Activated CD4-positive, CD25-positive, alpha-beta regulatory T cell treated with anti-CD3 and anti-CD28 coated beads, Interleukin-2, amount 50 U/mL, for 72 hours (primary cell): ENCODE measurements around the gene CBFA2T3.

Source experiments
- DNase-seq: peaks from one replicate; pipeline ENCODE4 v3.0.0; 2021

CBFA2T3 gene

GRCh38 chr16:88974916-88975215 lies 2.1 kb downstream of the CBFA2T3 start:
- no peak for DNase-seq

GRCh38 chr16:88974080-88974915 lies 2.7 kb downstream of the CBFA2T3 start:
- DNase-seq, result no peak

- DNase-seq, result no peak
Observed at GRCh38 chr16:88973415-88974050, 3.5 kb downstream of the CBFA2T3 start.

GRCh38 chr16:88973007-88973410 lies 4.0 kb downstream of the CBFA2T3 start:
- no peak for DNase-seq

- no peak for DNase-seq
Observed at GRCh38 chr16:88972349-88972748, 4.7 kb downstream of the CBFA2T3 start.

- DNase-seq, result no peak
Observed at GRCh38 chr16:88971371-88972097, 5.5 kb downstream of the CBFA2T3 start.

- no peak for DNase-seq
Observed at GRCh38 chr16:88970539-88971065, 6.4 kb downstream of the CBFA2T3 start.

GRCh38 chr16:88970050-88970449 lies 7.0 kb downstream of the CBFA2T3 start:
- no peak for DNase-seq

GRCh38 chr16:88969361-88969831 lies 7.6 kb downstream of the CBFA2T3 start:
- DNase-seq, result no peak

GRCh38 chr16:88968589-88969280 lies 8.3 kb downstream of the CBFA2T3 start:
- no peak for DNase-seq

- DNase-seq, result no peak
Observed at GRCh38 chr16:88967830-88968588, 9.0 kb downstream of the CBFA2T3 start.

GRCh38 chr16:88966986-88967829 lies 9.8 kb downstream of the CBFA2T3 start:
- no peak for DNase-seq

- no peak for DNase-seq
Observed at GRCh38 chr16:88965826-88966480, 11.1 kb downstream of the CBFA2T3 start.

- no peak for DNase-seq
Observed at GRCh38 chr16:88965411-88965810, 11.6 kb downstream of the CBFA2T3 start.

GRCh38 chr16:88964636-88965035 lies 12.4 kb downstream of the CBFA2T3 start:
- no peak for DNase-seq

GRCh38 chr16:88963583-88963982 lies 13.4 kb downstream of the CBFA2T3 start:
- DNase-seq, result no peak

- no peak for DNase-seq
Observed at GRCh38 chr16:88962478-88963152, 14.4 kb downstream of the CBFA2T3 start.

- DNase-seq, result no peak
Observed at GRCh38 chr16:88961011-88961410, 16.0 kb downstream of the CBFA2T3 start.

- DNase-seq, result no peak
Observed at GRCh38 chr16:88960516-88960915, 16.5 kb downstream of the CBFA2T3 start.

GRCh38 chr16:88959022-88959421 lies 18.0 kb downstream of the CBFA2T3 start:
- DNase-seq, result no peak
